Measurements from ENCODE around the gene ALX4.

The ALX4 gene

DNA sequence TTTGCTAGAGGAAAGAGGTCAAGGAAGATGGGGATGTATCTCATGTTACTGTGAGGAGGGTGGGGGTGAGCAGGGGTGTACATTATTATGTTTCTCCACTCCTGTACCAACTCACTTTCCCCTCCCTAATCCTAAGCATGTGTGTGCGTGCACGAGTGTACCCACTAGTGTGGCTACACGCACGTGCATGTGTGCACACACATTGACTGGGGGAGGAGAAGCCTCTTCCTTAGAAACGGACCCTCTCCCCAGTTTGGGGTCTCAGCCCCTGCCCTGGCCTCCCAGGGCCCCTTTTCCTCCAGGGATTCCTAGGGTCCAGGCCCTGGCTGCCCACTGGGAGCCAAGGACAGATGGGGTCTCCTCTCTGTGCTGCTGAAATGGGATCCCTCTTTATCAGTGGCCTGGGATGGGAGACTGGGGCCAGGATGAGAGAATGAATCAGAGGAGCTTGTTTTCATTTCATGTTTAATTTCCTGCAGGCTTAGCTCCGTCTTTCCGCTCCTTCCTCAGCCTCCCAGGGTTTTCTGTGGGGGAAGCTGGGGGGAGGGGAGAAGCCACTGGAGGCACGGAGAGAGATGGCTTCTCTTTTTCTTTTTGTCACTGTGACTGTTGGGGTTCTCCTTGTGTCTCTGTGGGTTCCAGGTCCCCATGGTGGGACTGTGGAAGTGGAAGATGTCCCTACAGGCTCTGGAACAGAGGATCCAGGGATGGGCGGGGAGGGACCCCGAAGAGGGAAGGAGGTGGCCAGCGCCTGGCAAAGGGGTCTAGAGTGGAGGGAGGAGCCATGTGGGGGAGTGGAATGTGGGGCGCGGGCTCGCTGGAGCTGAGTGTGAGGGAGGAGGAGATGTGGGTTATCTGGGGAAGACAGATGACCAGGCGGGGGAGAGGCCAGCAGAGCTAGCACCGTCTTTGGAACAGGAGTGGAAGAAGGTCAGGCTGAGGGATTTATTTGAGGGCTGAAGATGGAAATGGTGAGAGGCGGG is 40.3 kb downstream of the ALX4 start:
- TF ChIP-seq CTCF (IDR thresholded peaks at IDR 0.05; ENCODE audit: low read depth, low read length) = no peak
- H3K4me3 ChIP-seq (replicated peaks in 1 of 2; ENCODE audit: low read depth in 2 of 2, low read length in 2 of 2) = peak overlapping the region; percentile 8 to 11
- DNase-seq (ENCODE audit: low read depth in 2 of 2) = peak; percentile 62 to 73

- no peak for TF ChIP-seq CTCF (IDR thresholded peaks at IDR 0.05; ENCODE audit: low read depth, low read length)
- DNase-seq (ENCODE audit: low read depth in 2 of 2) = no peak
- no peak overlapping the region for H3K4me3 ChIP-seq (replicated peaks in 1 of 2; ENCODE audit: low read depth in 2 of 2, low read length in 2 of 2)
These were observed 41.3 kb downstream of the ALX4 start for GRCh38 chr11:44268614-44269080.

- no peak overlapping the region for H3K4me3 ChIP-seq (replicated peaks in 1 of 2; ENCODE audit: low read depth in 2 of 2, low read length in 2 of 2)
- no peak for TF ChIP-seq CTCF (IDR thresholded peaks at IDR 0.05; ENCODE audit: low read depth, low read length)
- DNase-seq (ENCODE audit: low read depth in 2 of 2) = peak in 1 of 2 donors; percentile 32
These were observed 42.0 kb downstream of the ALX4 start for GRCh38 chr11:44267750-44268613.

DNA sequence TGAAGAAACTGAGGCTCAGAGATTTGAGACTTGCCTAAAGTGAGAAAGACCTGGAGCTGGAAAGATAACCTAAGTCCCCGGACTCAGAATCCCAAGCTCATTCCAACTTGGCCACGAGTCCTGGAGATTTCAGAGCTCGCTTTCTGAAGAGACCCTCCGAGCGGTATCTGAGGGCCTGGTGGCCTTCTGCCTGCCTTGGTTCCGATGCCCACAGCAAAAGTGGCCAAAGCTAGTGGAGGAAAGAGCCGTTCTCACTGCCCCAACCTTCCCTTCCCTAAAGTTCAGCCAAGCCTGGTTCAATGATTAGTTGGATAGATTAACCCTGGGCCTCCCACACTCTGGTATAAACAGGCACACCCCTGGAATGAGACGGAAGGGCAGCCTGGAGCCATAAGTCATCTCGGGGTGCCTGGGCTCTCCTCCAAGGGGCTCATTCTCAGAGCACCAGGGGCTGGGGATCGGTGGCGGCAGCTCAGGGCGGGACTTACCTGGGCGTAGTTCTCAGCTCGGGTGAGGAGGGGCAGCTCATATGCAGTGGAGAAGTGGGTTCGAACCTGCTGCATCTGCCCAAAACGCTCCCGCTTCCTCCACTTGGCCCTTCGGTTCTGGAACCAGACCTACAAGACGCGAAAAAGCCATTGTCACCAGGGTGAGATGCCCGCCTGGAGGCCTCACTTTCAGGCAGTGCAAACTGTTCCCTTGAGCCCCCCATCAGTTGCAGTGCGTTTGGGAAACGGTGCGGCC is 42.8 kb downstream of the ALX4 start:
- no peak overlapping the region for H3K4me3 ChIP-seq (replicated peaks in 1 of 2; ENCODE audit: low read depth in 2 of 2, low read length in 2 of 2)
- TF ChIP-seq CTCF (IDR thresholded peaks at IDR 0.05; ENCODE audit: low read depth, low read length) = no peak
- DNase-seq (ENCODE audit: low read depth in 2 of 2) = no peak

DNA sequence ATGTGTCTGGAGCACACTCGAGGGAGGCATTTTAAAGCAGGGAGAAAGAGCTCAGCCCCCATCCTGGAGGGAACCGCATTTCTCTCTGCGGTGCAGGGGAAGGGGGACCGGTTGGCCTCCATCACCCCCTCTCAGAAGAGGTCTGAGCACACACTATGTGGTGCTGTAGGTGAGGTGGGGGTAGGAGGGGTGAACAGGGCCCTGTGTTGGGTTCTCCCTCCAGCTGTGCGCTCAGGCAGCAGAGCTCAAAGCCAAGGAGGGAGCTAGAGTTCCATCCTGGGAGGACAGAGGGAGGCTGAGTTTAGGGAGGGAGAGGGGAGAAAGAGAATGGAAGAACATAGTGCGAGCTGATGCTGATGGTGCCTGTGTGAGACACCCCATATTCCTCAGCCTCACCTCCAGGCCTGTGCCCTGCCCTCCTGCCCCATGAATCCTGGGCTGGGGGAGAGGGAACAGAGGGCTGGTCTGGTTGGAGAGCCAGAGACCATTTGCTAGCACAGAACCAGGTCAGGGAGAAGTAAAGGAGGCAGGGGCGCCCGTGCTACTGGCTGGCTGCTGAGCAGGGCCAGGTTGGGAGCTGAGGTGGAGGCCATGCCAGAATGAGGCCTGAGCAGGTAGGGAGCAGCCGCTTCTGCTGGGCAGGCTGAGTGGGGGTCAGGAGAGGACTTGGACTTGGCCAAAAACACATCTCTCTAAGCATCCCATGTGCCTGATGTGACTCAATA is 43.7 kb downstream of the ALX4 start:
- DNase-seq (ENCODE audit: low read depth in 2 of 2) = no peak
- H3K4me3 ChIP-seq (replicated peaks in 1 of 2; ENCODE audit: low read depth in 2 of 2, low read length in 2 of 2) = no peak overlapping the region
- TF ChIP-seq CTCF (IDR thresholded peaks at IDR 0.05; ENCODE audit: low read depth, low read length) = no peak
